GM19035 (cell line): ENCODE data around the gene ARL6IP1.
"Not testable (repeated sequence)": the region's sequence is repeated elsewhere in the genome, so short reads cannot be mapped to it uniquely, and the experiment has no call there.

Source experiments
- ATAC-seq: cut with Tn5 transposase; IDR thresholded peaks from one replicate; pipeline ENCODE4 v1.9.1; 2021; ENCODE audit not compliant: unreplicated experiment

ARL6IP1 gene

GRCh38 chr16:18762713-18763112, 38.6 kb downstream of the ARL6IP1 start:
- ATAC-seq: not testable (repeated sequence)

- ATAC-seq: peak; percentile 57
Measured at GRCh38 chr16:18759598-18760520, 41.5 kb downstream of the ARL6IP1 start.

GRCh38 chr16:18757960-18758660, 43.2 kb downstream of the ARL6IP1 start:
- not testable (repeated sequence) for ATAC-seq

- not testable (repeated sequence) for ATAC-seq
Measured at GRCh38 chr16:18756639-18757038, 44.7 kb downstream of the ARL6IP1 start.

GRCh38 chr16:18742870-18743269, 58.5 kb downstream of the ARL6IP1 start:
- ATAC-seq: not testable (repeated sequence)
